ENCODE results near the gene CDX2.

DNA sequence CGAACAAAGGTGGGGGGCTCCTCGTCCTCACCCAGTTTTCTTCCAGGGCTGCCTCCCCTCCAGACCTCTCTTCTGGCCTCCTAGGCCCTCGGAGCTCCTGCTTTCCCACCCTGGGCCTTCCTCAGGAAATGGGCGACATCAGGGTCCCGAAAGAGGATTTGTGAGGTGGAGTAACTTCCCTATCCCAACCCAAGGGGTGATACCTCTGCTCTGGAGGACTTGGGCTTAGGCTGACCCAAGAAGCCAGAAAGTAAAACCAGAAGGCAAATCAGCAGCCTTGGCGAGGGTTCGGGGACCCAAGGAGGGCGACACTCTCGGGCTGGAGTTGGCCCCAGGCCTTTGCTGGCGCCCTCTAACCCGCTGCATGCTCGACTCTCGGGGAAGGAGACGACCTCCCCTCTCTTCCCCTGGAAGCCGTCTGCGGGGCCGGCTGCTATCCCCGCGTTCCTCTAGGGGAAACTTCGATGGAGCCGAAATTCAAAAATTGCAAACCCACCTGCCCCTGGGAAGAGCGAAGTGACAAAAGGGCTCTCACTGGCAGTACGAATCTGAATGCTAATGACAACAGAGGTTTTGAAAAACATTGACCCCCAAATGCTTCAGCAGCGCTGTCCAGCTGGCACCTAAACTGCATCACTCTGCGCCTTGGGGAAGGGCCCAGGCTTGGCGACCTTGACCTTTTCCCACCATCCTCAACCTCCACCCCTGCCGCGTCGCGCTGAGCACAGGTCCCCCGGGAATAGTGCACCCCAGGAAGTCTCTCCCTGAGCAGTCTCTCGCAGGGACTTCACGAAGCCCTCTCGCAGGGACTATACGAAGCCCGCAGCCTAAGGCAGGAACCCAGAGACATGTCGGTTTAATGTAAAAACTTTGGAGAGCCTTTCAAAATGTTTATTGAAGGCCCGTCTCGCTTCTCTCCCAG lies 46.9 kb downstream of the CDX2 start:
- TF ChIP-seq ZNF274 (IDR thresholded peaks at IDR 0.05; ENCODE audit: low read depth, low read length) (no peak), YY1 (IDR thresholded peaks at IDR 0.05; ENCODE audit: insufficient read depth, insufficient read length) (no peak), SUZ12 (IDR thresholded peaks at IDR 0.05; ENCODE audit: extremely low read depth, insufficient read depth, insufficient read length) (no peak)

All from NT2/D1 (cell line).